ENCODE data around the gene GPR82.

Gene GPR82

GRCh38 chrX:41734530-41734929 lies 10.5 kb downstream of the GPR82 start:
- H3K27ac ChIP-seq: no peak overlapping the region
- H3K9ac ChIP-seq: no peak overlapping the region

GRCh38 chrX:41737065-41737464 lies 13.1 kb downstream of the GPR82 start:
- no peak overlapping the region for H2AFZ ChIP-seq
- no peaks in the 10 kb centered on the region for H3K79me2 ChIP-seq
- no peak overlapping the region for H3K9ac ChIP-seq
- no peaks in the 10 kb centered on the region for H3K9me3 ChIP-seq (ENCODE audit: control insufficient read depth, low read length)
- no peaks in the 10 kb centered on the region for H3K27me3 ChIP-seq (ENCODE audit: control insufficient read depth, insufficient read depth, low read length)
- no peak overlapping the region for H3K27ac ChIP-seq
- H3K4me2 ChIP-seq (ENCODE audit: low read length): no peak overlapping the region
- no peak for TF ChIP-seq CTCF (IDR thresholded peaks at IDR 0.05)
- H3K4me3 ChIP-seq (ENCODE audit: low read depth, low read length): no peak overlapping the region
- no peaks in the 10 kb centered on the region for H3K4me1 ChIP-seq
- no peaks in the 10 kb centered on the region for H3K36me3 ChIP-seq (ENCODE audit: control insufficient read depth, insufficient read depth, low read length)

More at GRCh38 chrX:41734530-41734929, 10.5 kb downstream of the GPR82 start:
- Histone ChIP-seq H3K4me1 (no peaks in the 10 kb centered on the region), H3K4me3 (ENCODE audit: low read depth, low read length) (no peak overlapping the region), H3K79me2 (no peaks in the 10 kb centered on the region), H3K36me3 (ENCODE audit: control insufficient read depth, insufficient read depth, low read length) (no peaks in the 10 kb centered on the region), H3K9me3 (ENCODE audit: control insufficient read depth, low read length) (no peaks in the 10 kb centered on the region), H2AFZ (no peak overlapping the region), H3K4me2 (ENCODE audit: low read length) (no peak overlapping the region), H3K27me3 (ENCODE audit: control insufficient read depth, insufficient read depth, low read length) (no peaks in the 10 kb centered on the region)
- peak; percentile 11 for TF ChIP-seq CTCF (IDR thresholded peaks at IDR 0.05)

- no peak overlapping the region for H2AFZ ChIP-seq
- no peaks in the 10 kb centered on the region for H3K79me2 ChIP-seq
- H3K27ac ChIP-seq: no peak overlapping the region
- TF ChIP-seq CTCF (IDR thresholded peaks at IDR 0.05): no peak
- H3K27me3 ChIP-seq (ENCODE audit: control insufficient read depth, insufficient read depth, low read length): no peaks in the 10 kb centered on the region
- H3K9me3 ChIP-seq (ENCODE audit: control insufficient read depth, low read length): no peaks in the 10 kb centered on the region
- no peaks in the 10 kb centered on the region for H3K4me1 ChIP-seq
- H3K9ac ChIP-seq: no peak overlapping the region
- no peaks in the 10 kb centered on the region for H3K36me3 ChIP-seq (ENCODE audit: control insufficient read depth, insufficient read depth, low read length)
- no peak overlapping the region for H3K4me2 ChIP-seq (ENCODE audit: low read length)
- no peak overlapping the region for H3K4me3 ChIP-seq (ENCODE audit: low read depth, low read length)
Measured at GRCh38 chrX:41739871-41740270, 15.9 kb downstream of the GPR82 start.

- H3K79me2 ChIP-seq: no peaks in the 10 kb centered on the region
- H3K27me3 ChIP-seq (ENCODE audit: control insufficient read depth, insufficient read depth, low read length): no peaks in the 10 kb centered on the region
- no peak for TF ChIP-seq CTCF (IDR thresholded peaks at IDR 0.05)
- H3K4me3 ChIP-seq (ENCODE audit: low read depth, low read length): no peak overlapping the region
- H3K9ac ChIP-seq: no peak overlapping the region
- H3K4me1 ChIP-seq: no peaks in the 10 kb centered on the region
- H3K4me2 ChIP-seq (ENCODE audit: low read length): no peak overlapping the region
- H2AFZ ChIP-seq: no peak overlapping the region
- H3K9me3 ChIP-seq (ENCODE audit: control insufficient read depth, low read length): no peaks in the 10 kb centered on the region
- no peaks in the 10 kb centered on the region for H3K36me3 ChIP-seq (ENCODE audit: control insufficient read depth, insufficient read depth, low read length)
- no peak overlapping the region for H3K27ac ChIP-seq
Measured at GRCh38 chrX:41750716-41751115, 26.7 kb downstream of the GPR82 start.

- Histone ChIP-seq H3K9ac (no peak overlapping the region), H3K36me3 (ENCODE audit: control insufficient read depth, insufficient read depth, low read length) (no peaks in the 10 kb centered on the region), H3K4me1 (no peaks in the 10 kb centered on the region), H3K4me2 (ENCODE audit: low read length) (no peak overlapping the region), H3K9me3 (ENCODE audit: control insufficient read depth, low read length) (no peaks in the 10 kb centered on the region), H3K27ac (no peak overlapping the region), H3K4me3 (ENCODE audit: low read depth, low read length) (no peak overlapping the region), H3K27me3 (ENCODE audit: control insufficient read depth, insufficient read depth, low read length) (no peaks in the 10 kb centered on the region), H3K79me2 (no peaks in the 10 kb centered on the region), H2AFZ (no peak overlapping the region)
- no peak for TF ChIP-seq CTCF (IDR thresholded peaks at IDR 0.05)
Measured at GRCh38 chrX:41758401-41758800, 34.4 kb downstream of the GPR82 start.

All from parathyroid adenoma (tissue), 2 donors.